Activated CD8-positive, alpha-beta T cell treated with anti-CD3 and anti-CD28 coated beads for 36 hours (primary cell): ENCODE measurements around the gene TGFBI. TPM values are rescaled to one million over a fixed set of nuclear protein-coding genes. Genes with fewer than 3 reads are reported as not detected.

ENCODE experiments used
- ATAC-seq: fragments of 200-7000 bp; cut with Tn5 transposase; one replicate; pipeline ENCODE4 v1.10.0; 2021; ENCODE audit warnings: mild to moderate bottlenecking, moderate library complexity
- CTCF ChIA-PET: fragments of 350-600 bp; sonication (Branson Sonifier 250); formaldehyde crosslinking; loops from one replicate; lab custom pipeline; 2021; ENCODE audit warnings: antibody characterized with exemption; lab: Charles Lee
- POLR2A ChIA-PET: fragments of 350-600 bp; sonication (Branson Sonifier 250); formaldehyde crosslinking; loops from one replicate; lab custom pipeline; 2021; ENCODE audit warnings: antibody characterized with exemption; lab: Charles Lee
- DNase-seq: peaks from one replicate; pipeline ENCODE4 v3.0.0-alpha.2; 2020
- H3K27ac Mint-ChIP-seq: one replicate; pipeline ENCODE4 v1.8.0; 2021; ENCODE audit warnings: mild to moderate bottlenecking, mixed read lengths
- H3K27me3 Mint-ChIP-seq: one replicate; pipeline ENCODE4 v1.8.0; 2021; ENCODE audit warnings: mixed read lengths
- H3K36me3 Mint-ChIP-seq: one replicate; pipeline ENCODE4 v1.8.0; 2021; ENCODE audit warnings: low read depth, mixed read lengths
- H3K4me1 Mint-ChIP-seq: one replicate; pipeline ENCODE4 v1.8.0; 2021; ENCODE audit warnings: low read depth, mixed read lengths
- H3K4me3 Mint-ChIP-seq: one replicate; pipeline ENCODE4 v1.8.0; 2021; ENCODE audit warnings: mild to moderate bottlenecking, moderate library complexity, mixed read lengths
- H3K9me3 Mint-ChIP-seq: one replicate; pipeline ENCODE4 v1.8.0; 2021; ENCODE audit warnings: mixed read lengths
- intact Hi-C: fragments of 100-400 bp; cut with micrococcal nuclease; formaldehyde crosslinking; loops from one replicate; pipeline ENCODE4 v1.10.0; 2022
- total RNA-seq, 2 experiments: library from RNA; stranded (reverse); gene quantifications; one replicate each; pipeline ENCODE4 v1.2.3, GENCODE V29; 2021
- TF ChIP-seq, protein P1 (sequence below): fragments of 200-600 bp; IDR thresholded peaks from one replicate; pipeline ENCODE4 v1.8.0; 2022; ENCODE audit warnings: antibody characterized with exemption, mild to moderate bottlenecking

TGFBI gene
- total RNA-seq, 2 experiments from 2014 or later, result not detected

DNA sequence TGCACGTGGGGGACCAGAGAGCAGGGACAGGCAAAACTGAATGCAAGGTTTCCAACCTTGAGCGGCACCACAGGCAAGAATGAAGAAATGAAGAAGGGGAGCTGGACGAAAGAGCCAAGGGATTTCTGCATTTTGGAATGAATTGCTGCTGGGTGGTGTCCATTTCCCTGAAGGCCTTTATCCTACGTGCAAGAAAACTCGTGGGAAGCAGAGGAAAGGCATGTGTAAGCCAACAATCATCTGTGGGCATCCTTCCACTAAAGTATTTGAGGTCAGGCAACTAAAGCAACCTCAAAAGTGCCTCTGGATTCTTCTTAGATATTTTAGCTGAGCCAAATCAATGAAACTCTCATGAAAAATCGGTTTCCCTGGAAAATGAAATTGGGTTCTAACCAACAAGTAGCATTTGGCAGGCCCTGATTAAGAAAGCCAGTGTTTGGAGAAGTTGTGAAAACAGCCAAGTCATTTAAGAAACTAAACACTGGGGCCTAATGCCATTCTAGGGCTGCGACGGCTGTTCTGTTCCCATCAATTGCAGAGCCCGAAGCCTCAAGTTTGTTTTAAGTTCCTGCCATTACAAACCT, 4.7 kb upstream of the TGFBI start:
- CTCF ChIA-PET, result interaction anchor here (1.6 kb wide), 1 partner anchor 46 kb away, joined by 5 read pairs; no protein-coding TSS in a partner anchor
- TF ChIP-seq, protein P1, sequence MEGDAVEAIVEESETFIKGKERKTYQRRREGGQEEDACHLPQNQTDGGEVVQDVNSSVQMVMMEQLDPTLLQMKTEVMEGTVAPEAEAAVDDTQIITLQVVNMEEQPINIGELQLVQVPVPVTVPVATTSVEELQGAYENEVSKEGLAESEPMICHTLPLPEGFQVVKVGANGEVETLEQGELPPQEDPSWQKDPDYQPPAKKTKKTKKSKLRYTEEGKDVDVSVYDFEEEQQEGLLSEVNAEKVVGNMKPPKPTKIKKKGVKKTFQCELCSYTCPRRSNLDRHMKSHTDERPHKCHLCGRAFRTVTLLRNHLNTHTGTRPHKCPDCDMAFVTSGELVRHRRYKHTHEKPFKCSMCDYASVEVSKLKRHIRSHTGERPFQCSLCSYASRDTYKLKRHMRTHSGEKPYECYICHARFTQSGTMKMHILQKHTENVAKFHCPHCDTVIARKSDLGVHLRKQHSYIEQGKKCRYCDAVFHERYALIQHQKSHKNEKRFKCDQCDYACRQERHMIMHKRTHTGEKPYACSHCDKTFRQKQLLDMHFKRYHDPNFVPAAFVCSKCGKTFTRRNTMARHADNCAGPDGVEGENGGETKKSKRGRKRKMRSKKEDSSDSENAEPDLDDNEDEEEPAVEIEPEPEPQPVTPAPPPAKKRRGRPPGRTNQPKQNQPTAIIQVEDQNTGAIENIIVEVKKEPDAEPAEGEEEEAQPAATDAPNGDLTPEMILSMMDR, result no peak
- H3K4me3 Mint-ChIP-seq, result no peak overlapping the region

DNA sequence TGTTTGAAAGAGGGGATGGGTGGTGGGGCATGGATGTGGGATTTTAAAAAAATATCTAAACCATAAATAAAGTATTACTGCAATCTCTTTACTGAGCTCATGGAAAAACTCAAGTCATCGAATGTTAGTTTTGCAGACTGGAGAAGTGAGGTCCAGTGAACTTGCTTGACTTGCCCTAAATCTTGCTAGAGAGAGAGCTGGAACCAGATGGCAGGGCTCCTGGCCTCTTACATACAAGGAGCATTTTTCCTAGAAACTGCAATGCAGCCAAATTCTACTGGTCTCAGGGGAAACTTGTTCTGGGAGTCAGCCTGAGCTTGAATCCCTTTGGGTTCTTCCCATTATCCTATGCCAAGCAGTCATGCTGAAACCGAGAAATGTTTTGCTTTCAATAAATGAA, 2.9 kb upstream of the TGFBI start:
- ATAC-seq (no peak), DNase-seq (no peak)
- Mint-ChIP-seq H3K36me3 (no peaks in the 10 kb centered on the region), H3K4me3 (no peak overlapping the region), H3K4me1 (no peaks in the 10 kb centered on the region), H3K9me3 (no peaks in the 10 kb centered on the region), H3K27ac (no peak overlapping the region), H3K27me3 (peaks cover 40% of the 10 kb centered on the region)
- intact Hi-C loops, result no loop called here
- CTCF ChIA-PET, result interaction anchor here (0.7 to 1.6 kb wide), 4 partner anchors 11 to 48 kb away, joined by 3 to 5 read pairs (median 4); no protein-coding TSS in a partner anchor
- POLR2A ChIA-PET, result no interaction called here
- TF ChIP-seq, protein P1, result no peak

More for the DNA sequence above, 4.7 kb upstream of the TGFBI start:
- Mint-ChIP-seq H3K9me3 (no peaks in the 10 kb centered on the region), H3K27me3 (peaks cover 31% of the 10 kb centered on the region), H3K27ac (no peak overlapping the region), H3K36me3 (no peaks in the 10 kb centered on the region), H3K4me1 (no peaks in the 10 kb centered on the region)
- intact Hi-C loops, result no loop called here
- POLR2A ChIA-PET, result no interaction called here
- DNase-seq (no peak), ATAC-seq (no peak)

DNA sequence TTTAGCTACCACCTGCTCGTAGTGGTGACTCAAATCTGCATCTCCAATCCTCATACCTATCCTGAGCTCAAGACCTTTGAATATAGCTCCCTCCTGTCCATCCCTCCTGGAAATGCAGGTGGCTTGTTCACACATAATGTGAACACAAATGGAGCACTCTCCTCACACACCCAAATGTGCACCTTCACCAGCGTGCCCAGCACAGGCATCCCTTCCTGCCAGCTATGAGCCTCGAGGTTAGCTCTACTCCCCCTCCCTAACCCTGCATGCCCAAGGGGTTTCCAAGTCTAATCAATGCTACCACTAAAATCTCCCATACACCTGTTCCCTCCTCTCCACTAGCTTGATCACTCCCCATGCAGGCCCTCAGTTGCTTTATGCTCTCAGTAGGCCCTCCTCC, 2.2 kb upstream of the TGFBI start:
- TF ChIP-seq, protein P1, result no peak
- intact Hi-C loops, result no loop called here
- ATAC-seq, result no peak
- Mint-ChIP-seq H3K4me3 (no peak overlapping the region), H3K9me3 (no peaks in the 10 kb centered on the region), H3K27ac (no peak overlapping the region), H3K36me3 (no peaks in the 10 kb centered on the region), H3K4me1 (no peaks in the 10 kb centered on the region), H3K27me3 (peaks cover 40% of the 10 kb centered on the region)
- DNase-seq, result no peak
- POLR2A ChIA-PET, result interaction anchor here (0.8 kb wide), 1 partner anchor 9 kb away, joined by 3 read pairs; no protein-coding TSS in a partner anchor
- CTCF ChIA-PET, result interaction anchor here (1.0 kb wide), 1 partner anchor 33 kb away, joined by 3 read pairs; no protein-coding TSS in a partner anchor

DNA sequence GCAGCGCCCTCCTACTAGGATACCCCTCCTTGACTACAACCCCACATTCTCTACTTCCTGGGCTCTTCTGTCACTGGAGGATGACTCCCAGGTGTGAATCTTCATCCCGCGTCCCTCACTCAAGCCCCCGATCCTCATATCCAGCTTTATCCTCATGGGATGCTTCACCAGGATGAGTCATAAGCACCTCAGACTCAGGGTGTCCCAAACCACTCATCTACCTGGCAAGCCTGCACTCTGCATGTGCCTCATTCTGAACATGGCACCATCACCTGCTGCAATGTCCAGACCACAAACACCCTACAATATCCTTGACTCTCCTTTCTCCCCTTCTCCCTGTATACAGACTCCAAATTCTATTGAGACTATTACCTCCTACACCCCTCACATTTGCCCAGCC, 1.5 kb upstream of the TGFBI start:
- ChIA-PET POLR2A (interaction anchor here (0.8 kb wide), 1 partner anchor 9 kb away, joined by 3 read pairs; no protein-coding TSS in a partner anchor), CTCF (no interaction called here)
- intact Hi-C loops, result no loop called here
- H3K4me3 Mint-ChIP-seq, result no peak overlapping the region
- no peak for ATAC-seq
- no peaks in the 10 kb centered on the region for H3K4me1 Mint-ChIP-seq
- no peaks in the 10 kb centered on the region for H3K9me3 Mint-ChIP-seq
- peaks cover 37% of the 10 kb centered on the region for H3K27me3 Mint-ChIP-seq
- H3K36me3 Mint-ChIP-seq, result no peaks in the 10 kb centered on the region
- DNase-seq, result no peak
- H3K27ac Mint-ChIP-seq, result no peak overlapping the region
- TF ChIP-seq, protein P1, result no peak

DNA sequence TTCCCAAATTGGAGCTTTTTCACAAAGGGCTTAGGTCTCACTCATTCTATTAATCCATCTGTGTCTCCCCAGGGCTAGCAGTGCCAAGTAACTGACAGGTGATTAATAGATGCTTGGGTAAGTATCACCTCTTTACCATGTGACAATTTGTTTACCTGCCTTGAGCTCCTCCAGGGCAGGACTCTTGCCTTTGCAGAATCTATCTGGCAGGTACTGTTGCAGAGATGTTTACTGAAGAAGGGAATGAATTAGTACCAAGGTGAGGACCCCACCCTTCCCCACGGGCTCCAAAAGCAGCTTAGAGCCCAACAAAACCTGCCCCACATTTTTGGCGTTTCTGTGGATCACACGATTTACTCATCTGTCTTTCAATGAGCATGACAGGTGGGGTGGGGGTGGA, 698 bp upstream of the TGFBI start:
- no peak for DNase-seq
- Mint-ChIP-seq H3K4me3 (no peak overlapping the region), H3K9me3 (no peaks in the 10 kb centered on the region), H3K27ac (no peak overlapping the region), H3K36me3 (no peaks in the 10 kb centered on the region), H3K27me3 (peaks cover 37% of the 10 kb centered on the region), H3K4me1 (no peaks in the 10 kb centered on the region)
- intact Hi-C loops, result no loop called here
- POLR2A ChIA-PET, result no interaction called here
- no peak for ATAC-seq
- CTCF ChIA-PET, result no interaction called here
- TF ChIP-seq, protein P1, result no peak
